ENCODE results near the gene PRR33.
"Not testable (repeated sequence)": the region's sequence is repeated elsewhere in the genome, so short reads cannot be mapped to it uniquely, and the experiment has no call there.

The PRR33 gene

DNA sequence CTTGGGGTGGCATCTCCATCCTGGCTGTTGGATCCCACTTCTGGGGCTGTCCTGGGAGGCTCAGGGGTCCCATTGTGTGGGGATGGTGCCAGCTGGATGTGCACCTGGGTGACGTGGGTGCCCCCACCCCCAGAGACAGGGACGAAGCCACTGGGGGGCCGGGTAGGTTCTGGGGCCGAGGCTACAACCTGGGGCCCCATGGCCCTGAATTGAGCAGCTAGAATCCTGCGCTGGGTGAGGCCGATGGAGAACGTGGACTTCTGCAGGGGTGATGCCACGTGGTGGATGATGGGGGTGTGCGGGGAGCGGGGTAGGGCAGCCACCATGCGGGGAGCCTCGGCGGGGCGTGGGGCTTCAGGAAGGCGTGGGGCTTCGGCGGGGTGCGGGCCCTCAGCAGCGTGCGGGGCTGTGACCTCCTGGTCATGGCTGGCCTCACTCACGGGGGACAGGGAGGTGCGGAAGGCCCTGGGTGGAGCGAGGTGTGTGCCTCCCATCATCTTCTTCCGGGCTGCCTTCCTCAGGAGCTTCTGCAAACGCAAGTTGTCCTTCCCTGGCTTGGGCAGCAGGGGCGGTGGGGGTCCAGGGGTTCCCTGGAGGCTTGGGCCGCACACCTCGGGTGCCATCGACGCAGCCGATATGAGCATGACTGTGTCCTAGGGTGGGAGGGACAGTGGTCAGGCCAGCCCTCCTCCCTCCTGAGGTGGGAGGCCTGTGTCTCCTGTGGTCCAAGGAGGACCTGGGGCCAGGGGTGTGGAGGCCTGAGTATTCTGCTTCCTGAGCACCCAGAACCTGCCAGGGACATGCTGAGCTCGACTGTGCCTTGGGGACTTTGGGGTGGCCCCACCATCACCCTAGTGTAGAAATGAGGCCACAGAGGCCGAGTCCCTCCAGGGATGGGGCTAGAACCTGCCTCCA, 1.5 kb downstream of the PRR33 start:
- in situ Hi-C loops (cut with MboI; ENCODE audit: low sequenced_read_pairs), result no loop called here

DNA sequence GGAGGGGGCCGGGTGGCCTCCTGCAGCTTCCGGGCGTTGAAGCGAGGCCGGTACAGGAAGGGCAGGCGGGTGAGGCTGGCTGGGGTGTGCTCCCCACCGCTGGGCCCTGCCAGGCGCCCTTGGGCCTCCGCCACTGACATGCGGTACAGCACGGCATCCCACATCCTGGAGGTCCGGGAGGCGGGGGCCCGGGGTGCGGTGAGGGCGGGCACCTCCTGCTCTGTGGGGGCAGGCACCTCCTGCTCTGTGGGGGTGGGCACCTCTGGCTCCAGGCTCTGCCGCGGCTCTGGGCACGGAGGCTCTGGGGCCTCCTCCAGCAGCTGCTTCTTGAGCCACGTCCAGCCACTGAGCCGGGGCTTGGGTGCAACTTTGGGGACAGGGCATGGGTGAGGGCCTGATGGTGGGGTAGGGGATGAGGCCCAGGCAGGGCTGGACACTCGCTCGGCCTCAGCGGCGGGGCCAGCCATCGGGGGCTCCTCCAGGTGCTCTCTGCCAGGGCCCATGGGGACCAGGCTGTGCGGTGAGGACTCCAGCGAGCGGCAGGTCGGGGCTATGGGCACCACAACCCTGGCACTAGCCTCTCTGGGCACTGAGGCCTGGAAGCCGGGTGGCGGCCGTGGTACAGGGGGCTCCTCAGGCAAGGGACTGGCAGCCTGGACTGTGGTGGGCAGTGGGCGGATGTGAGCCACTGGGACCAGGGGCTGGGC, 2.3 kb downstream of the PRR33 start:
- in situ Hi-C loops (cut with MboI; ENCODE audit: low sequenced_read_pairs), result no loop called here

DNA sequence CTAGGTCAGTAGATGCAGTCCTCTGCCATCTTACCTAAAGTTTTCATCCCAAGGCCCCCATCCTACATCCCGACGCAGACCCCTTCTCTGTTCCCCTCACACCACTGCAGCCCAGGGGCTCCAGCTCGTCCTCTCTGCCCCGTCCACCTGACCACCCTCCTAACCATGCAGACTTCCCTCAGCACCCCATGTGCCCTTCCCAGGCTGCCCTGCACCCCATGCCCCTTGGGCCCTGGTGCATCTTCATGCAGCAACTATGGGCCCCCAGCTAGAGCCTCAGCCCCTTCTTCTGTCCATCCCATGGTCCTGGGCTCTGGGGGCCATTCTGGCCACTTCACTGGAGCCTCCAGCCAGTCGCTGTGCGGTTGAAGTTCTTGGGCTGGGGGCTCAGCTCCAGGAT, 2.9 kb downstream of the PRR33 start:
- in situ Hi-C loops (cut with MboI; ENCODE audit: low sequenced_read_pairs), result no loop called here

DNA sequence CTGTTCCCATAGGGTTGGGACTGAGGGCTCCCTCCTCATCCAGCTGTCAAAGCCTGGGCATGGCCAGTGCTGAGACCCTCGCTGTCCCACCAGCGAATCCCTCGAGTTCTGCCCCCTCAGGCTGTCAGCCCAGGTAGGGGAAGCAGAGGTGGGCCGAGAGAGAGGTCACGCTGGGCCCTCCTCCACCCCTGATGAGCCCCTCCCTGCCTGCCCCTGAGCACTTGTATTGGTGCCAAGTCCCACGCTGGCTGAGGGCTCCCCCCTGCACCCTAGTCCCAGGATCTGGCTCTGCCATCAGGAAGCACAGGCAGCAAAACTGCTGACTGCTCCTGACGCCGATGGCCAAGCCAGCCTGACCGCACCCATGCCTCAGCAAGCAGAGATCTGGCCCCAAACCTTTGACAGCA, 3.3 kb downstream of the PRR33 start:
- in situ Hi-C loops (cut with MboI; ENCODE audit: low sequenced_read_pairs), result no loop called here

DNA sequence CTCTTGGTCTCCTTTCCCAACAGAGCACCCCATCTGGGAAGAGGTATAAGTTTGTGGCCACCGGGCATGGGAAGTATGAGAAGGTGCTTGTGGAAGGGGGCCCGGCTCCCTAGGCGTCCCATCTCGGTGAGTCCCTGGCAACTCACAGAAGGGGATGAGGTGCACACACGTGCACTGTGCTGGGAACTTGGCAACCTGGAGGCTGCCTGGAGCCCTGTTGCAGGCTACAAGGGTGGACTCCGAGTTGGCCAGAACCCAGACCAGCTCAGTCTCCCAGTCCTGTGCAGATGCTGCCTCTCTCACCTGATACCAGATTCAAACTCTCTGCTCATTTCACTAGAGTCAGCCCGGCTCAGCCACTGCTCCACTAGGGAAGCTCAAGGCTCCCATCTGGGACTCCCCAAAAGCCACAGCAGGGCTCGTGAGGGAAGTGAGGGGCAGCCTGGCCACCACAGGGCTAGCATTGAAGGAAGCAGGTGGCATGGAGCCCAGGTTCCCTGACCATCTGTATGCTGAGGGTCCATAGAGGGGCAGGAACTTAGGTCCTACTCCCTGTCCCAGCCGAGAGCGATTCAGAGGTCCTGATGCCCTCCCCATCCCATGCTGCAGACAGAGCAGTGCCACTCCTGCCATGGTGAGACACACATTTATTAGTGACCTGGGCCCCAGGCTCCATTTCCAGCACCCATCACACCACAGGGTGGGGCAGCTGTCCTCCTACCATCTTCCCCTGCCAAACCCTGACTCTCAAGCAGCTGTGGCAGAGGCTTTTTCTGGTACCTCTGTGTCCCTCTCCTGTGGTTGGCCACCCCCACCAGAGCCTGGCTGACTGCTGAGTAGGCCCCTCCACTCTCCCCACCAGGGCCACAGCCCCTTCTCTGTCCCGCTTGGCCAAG, 4.0 kb downstream of the PRR33 start:
- in situ Hi-C loops (cut with MboI; ENCODE audit: low sequenced_read_pairs), result no loop called here

DNA sequence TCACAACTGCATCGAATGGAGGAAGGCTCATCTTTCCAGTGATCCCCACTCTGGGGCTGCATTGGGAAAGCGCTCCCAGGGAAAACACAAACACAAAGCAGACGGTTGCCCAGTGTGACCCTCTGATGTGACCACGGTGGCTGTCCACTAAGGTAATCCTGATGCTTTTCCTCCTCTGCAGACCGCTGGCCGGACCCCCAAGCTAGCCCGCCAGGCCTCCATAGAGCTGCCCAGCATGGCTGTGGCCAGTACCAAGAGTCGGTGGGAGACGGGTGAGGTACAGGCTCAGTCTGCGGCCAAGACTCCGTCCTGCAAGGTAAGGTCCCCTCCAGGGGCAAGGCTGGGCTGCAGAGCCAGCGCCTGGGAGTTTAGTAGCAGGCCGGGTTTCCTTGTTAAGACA, 5.1 kb downstream of the PRR33 start:
- in situ Hi-C loops (cut with MboI; ENCODE audit: low sequenced_read_pairs), result not testable (repeated sequence)

DNA sequence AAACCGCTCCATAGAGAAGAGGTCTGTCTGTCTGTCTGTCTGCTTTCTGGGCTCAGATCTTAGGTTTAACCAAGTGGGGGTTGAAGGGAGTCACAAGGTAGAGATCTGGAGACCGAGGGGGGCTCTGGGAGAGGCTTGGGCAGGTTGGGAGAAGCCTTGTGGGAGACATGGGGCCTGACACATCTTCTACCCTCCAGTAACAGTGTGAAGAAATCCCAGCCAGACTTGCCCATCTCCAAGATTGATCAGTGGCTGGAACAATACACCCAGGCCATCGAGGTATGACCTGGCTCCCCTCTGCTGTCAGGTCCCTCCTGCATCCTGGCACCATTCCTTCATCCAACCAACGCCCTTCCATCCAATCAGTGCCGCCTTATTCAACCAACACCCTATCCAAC, 7.4 kb downstream of the PRR33 start:
- in situ Hi-C loops (cut with MboI; ENCODE audit: low sequenced_read_pairs), result no loop called here

DNA sequence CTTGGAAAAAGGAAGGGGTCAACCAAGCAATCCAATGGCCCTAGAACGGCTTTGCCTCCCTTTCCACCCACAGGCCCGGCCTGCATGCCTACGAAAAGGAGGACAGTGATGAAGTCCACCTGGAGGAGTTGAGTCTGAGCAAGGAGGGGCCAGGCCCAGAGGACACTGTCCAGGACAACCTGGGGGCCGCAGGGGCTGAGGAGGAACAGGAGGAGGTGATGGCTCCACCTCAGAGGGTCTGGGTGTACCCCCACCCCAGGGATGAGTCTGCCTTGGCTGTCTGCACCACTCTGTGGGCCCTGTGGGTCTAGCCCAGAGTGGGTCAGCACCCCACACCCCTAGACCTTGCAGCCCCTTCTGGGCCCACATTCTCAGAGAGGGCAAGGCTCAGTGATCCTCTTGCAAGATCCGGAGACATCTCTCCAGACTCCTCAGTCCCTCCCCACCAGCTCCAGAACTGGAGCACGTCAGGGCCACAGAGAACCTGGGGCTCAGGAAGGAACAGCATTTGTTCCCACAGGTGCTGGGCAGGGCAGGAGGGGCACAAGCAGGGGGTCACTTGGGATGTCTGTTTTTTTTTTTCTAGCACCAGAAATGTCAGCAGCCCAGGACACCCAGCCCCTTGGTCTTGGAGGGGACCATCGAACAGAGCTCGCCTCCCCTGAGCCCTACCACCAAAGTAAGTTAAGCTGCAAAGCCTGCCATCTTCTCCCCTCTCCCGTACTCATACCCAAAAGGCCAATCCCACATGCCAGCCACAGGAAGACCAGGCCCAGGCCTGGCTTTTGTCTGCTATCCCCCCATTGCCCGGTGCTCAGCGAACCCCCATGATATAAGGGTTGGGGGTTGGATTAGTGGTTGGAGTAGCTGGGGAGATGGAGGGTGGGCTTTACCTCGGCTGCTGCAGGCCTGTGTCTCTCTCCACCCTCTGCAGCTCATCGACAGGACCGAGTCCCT, 8.1 kb downstream of the PRR33 start:
- in situ Hi-C loops (cut with MboI; ENCODE audit: low sequenced_read_pairs), result no loop called here

DNA sequence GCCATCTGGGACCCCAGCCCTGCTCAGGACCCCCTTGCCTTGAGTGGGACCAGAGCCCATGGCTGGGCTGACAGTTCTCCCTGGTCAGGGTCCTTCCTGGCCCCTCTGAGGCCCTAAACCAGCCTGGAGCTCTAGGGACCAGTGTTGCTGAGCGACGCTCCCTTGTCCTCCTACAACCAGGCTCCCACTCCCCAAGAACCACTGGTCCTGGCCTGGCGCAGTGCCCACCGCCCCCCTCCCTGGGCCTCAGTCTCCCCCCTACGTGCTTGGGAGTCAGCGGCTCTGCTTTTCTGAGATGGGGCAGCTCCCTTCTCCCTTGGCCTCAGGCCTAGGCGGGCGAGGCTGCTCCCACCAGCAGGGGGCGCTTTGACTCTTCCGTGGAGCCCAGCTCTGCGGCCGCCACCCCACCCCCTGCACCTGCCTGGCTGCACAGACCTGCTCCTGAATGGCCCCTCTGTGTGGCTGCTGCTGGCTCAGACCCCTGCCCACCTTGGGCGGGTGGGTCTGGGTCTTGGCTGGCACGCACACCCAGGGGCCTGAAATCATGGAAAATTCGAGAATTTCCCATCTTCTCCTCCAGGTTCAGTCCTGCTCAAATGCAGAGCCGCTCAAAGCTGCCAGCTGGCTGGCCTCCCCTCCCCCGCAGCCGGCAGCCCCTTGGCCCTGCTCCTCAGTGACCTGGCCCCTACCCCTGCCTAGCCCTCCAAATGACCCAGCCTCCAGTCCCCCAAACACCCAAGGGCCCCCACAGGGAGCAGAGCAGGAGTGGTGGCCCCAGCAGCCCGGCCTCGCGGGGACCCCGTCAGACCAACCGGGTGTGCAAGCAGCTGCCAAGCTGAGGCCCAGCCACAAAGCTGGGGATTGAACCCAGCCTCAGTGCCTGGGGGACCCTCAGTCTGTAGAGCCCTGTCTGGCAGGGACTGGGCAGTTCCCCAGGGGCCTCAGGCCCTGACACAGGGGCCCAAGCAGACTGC, 9.1 kb downstream of the PRR33 start:
- in situ Hi-C loops (cut with MboI; ENCODE audit: low sequenced_read_pairs), result no loop called here

DNA sequence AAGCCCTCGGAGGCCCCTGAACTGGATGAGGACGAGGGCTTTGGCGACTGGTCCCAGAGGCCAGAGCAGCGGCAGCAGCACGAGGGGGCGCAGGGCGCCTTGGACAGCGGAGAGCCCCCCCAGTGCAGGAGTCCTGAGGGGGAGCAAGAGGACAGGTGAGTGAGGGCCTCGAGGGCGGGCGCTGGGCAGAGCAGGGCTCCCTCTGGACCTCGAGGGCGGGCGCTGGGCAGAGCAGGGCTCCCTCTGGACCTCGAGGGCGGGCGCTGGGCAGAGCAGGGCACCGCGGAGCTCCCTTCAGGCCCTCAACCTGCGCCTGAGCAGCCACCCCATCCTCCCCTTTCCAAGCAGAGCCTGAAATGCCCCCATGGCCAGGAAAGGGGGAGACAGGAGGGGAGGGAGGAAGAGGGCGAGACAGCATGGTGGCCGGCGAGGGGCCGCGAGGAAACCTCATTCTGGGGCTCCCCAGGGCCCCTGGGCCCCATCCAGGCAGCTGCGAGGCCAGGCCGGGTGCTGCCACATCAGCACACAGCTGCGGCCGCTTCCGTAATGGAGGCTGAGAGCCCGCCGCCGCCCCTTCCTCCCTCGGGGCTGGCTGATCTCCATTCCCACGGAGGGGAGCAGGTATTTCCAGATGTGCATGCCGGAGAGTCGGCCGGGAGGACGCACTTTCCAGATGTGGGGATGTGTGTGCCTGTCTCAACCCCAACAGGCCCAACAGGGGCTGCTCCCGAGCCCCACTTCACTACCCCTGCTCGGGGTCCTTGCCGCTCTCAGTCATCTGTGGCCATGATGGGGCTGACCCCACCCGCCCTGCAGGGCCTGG, 10.0 kb downstream of the PRR33 start:
- in situ Hi-C loops (cut with MboI; ENCODE audit: low sequenced_read_pairs), result no loop called here

DNA sequence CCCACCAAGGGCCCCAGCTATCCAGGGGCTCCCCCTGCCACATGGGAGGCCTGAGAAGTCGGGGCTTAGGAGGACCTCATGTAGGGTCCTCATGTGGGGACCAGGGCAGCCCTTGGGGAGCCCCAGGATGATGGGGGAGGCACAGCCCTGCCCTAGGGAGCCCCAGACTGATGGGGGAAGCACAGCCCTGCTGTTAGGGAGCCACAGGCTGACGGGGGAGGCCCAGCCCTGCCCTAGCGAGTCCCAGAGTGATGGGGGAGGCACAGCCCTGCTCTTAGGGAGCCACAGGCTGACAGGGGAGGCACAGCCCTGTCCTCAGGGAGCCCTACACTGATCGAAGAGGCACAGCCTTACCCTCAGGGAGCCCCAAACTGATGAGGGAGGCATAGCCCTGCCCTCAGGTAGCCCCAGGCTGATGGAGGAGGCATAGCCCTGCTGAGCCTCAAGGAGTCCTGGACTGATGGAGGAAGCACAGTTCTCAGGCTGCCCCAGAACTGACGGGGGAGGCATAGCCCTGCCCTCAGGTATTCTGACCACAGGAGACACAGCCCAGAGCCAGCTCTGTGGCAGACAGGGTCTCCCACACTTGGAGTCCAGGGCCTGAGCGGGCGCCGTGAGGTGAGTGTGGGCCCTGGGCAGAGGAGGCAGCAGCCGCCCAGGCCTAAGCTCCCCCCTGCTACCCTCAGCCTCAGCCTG, 10.8 kb downstream of the PRR33 start:
- in situ Hi-C loops (cut with MboI; ENCODE audit: low sequenced_read_pairs), result no loop called here

DNA sequence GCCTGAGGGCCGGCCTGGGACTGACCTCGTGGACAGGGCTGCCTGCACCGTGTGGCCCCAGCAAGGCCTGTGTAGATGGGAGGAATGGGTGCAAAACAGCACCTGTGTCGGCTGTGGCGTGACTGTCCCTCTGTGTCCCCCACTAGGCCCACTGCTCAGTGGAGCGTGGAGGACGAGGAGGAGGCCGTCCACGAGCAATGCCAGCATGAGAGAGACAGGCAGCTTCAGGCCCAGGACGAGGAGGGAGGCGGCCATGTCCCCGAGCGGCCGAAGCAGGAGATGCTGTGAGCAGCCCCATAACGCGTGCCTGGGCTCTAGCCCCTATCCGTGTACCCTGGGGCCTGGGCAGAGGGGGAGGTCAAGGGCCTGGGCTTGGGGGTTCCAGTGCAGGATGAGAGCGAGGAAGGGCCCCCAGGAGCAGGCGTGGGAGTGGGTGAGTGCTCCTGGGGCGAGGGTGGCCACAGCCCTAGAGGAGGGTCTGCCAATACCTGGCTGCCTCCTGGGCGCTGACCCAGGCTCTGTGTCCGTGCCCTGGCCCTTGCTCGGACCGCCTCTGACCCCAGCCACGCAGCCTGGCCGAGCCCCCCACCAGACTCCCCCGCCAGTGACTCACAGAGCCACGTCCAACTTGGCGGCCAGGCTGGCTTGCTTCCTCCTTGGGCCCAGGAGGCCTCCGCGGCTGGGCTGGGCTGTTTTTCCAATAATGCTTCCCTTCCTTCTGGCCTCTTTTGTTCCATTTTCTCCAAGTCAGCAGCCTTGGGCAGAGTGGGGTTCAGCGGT, 11.6 kb downstream of the PRR33 start:
- in situ Hi-C loops (cut with MboI; ENCODE audit: low sequenced_read_pairs), result no loop called here

DNA sequence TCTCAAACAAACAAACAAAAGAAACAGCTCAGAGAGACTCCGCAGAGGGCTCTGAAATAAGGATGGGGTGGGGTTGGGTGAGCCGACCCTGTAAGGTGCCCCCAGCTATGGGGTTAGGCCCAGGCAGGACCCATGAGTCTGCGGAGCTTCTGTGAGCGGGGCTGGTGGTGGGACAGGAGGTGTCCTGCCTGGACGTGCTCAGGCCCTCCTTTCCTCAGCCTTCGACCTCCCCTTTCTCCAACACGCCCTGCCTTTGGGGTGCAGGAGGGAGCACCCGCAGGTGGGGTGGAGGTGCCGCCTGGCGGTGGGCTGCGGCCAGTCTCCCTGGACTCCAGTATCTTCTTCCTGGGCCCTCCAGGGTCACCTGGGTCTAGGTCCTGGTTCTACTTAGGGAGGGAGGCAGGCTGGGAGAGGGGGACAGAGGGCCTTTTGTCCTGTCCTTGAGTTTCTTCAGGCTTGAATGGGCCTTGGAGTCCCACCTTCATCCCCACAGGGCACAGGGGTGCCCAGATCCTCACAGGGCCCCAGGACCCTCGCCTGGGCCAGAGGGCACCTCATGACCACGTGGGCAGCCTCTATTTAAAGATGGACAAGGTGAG, 12.3 kb downstream of the PRR33 start:
- in situ Hi-C loops (cut with MboI; ENCODE audit: low sequenced_read_pairs), result no loop called here

DNA sequence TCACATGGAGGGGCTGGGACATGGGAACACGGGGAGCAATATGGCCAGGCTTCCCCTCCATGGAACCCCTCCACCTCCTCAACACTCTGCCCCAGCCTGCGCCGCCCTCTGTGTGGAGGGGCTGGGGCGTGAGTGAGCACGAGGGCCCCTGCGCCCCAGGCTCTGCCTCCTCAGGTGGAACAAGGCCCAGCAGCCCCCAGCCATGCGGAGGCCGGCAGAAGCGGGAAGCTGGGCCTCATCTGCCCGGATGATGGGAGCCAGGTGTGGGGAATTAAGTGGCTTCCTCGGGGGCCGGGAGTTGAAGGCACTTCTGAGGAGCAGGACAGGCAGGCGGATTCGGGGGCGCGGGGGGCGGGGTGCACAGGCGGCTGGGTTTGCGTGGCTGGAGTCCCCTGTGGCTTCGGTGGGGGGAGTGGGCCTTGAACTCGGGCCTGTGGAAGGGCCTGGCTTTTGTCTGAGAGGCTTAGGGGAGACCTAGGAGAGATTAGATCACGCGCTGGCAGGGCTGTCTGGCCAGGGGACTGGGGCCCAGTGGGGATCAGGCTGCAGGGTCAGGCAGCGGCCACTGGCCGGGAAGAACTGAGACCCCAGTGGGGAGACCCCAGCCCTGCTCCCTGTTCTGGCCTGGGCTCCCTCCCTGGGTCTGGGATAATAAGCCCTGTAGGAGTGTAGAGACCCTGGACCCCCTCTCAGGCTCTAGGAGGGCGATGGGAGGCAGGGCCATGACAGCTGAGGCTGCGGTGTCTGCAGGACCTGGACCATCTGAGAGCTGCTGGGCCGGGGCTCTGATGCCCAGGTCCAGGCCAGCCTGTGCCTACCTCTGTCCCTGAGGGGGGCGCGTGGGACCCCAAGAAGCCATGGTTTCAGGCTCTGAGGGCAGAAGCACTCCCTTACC, 13.3 kb downstream of the PRR33 start:
- in situ Hi-C loops (cut with MboI; ENCODE audit: low sequenced_read_pairs), result no loop called here
